Fibroblast of lung (primary cell): ENCODE measurements around the gene HIVEP1.

Source experiments
- CTCF ChIP-seq, 2 donors: IDR thresholded peaks in 1 of 2; conservative IDR thresholded peaks in 1 of 2; 1 replicate in 1 of 2; 2 replicates in 1 of 2; pipeline ENCODE4 v1.5.1; 2011 to 2012; ENCODE audit warnings: low read length in 2 of 2, control low read depth in 1 of 2, inconsistent platforms in 1 of 2, low read depth in 1 of 2, mild to moderate bottlenecking in 1 of 2
- EZH2 ChIP-seq: IDR thresholded peaks from 2 replicates; pipeline ENCODE4 v1.5.1; 2012; ENCODE audit warnings: low read length, control low read depth, mild to moderate bottlenecking; ENCODE audit errors: missing control alignments

- TF ChIP-seq CTCF (conservative IDR thresholded peaks at IDR 0.05 in 1 of 2, IDR thresholded peaks at IDR 0.05 in 1 of 2; ENCODE audit: low read depth in 1 of 2, low read length in 2 of 2) (no peak), EZH2 (no peak)
These were observed 19.0 kb downstream of the HIVEP1 start for GRCh38 chr6:12030993-12031550.
